Measurements from ENCODE around the gene PNMA6E.

PNMA6E gene

DNA sequence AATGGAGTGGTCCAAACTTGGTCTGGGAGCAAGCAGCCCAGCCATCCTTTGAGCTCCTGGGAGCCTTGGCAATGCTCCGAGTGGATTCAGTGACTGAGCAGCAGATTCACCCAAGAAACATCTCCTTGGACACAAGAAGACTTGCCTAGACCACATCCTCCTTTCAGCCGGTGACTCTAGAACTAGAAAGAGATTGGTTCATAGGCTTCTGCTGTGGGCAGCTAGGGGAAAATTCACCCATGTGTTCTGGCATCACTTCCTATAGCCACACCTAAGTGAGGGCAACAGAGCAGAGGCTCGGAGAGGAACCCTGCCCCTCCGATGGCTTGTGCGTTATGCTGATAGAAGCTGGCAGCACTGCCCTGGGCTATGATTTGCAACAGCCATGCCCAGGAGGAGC is 51.2 kb downstream of the PNMA6E start:
- DNase-seq (ENCODE audit: low read depth), result no peak

DNA sequence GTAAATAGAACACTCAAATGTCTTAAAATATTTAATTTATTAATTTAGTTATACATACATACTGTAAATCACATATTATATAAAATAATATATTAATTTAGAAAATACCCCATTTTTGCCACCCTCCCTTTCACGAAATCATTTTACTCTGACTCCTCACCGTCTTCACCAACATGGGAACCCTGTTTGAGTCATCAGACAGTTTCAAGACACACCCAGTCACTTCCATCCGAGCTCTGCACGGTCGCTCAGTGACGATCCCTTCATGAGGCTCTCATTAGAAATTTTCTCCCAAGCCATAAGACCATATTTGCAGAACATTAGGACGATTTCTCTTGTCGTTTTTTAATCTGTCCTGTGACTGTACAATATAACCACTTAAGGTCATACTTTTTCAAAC is 52.7 kb downstream of the PNMA6E start:
- no peak for DNase-seq (ENCODE audit: low read depth)

DNA sequence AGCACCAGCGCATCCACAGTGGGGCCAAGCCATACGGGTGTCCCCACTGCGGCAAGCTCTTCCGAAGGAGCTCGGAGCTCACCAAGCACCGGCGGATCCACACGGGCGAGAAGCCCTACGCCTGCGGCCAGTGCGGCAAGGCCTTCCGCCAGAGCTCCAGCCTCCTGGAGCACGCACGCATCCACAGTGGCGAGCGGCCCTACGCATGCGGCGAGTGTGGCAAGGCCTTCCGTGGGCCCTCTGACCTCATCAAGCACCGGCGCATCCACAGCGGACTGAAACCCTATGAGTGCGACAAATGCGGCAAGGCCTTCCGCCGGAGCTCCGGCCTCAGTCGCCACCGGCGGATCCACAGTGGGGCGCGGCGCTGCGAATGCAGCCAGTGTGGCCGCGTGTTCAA is 53.6 kb downstream of the PNMA6E start:
- DNase-seq (ENCODE audit: low read depth), result no peak

Data from stimulated activated CD8-positive, alpha-beta memory T cell treated with anti-CD3 and anti-CD28 coated beads, Interleukin-4, amount 100 ng/mL, for 24 hours (primary cell).